HUDEP-2 (cell line): ENCODE results near the gene CWC27.
A peak's percentile ranks its signal among the peaks of the same experiment; 100 is the strongest.

ENCODE experiments used
- DNase-seq, 76 experiments: peaks; one replicate each; lab custom pipeline; 2025; ENCODE audit not compliant: unreplicated experiment in 76 of 76; lab: John Stamatoyannopoulos, UW

The CWC27 gene, protein sequence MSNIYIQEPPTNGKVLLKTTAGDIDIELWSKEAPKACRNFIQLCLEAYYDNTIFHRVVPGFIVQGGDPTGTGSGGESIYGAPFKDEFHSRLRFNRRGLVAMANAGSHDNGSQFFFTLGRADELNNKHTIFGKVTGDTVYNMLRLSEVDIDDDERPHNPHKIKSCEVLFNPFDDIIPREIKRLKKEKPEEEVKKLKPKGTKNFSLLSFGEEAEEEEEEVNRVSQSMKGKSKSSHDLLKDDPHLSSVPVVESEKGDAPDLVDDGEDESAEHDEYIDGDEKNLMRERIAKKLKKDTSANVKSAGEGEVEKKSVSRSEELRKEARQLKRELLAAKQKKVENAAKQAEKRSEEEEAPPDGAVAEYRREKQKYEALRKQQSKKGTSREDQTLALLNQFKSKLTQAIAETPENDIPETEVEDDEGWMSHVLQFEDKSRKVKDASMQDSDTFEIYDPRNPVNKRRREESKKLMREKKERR

DNA sequence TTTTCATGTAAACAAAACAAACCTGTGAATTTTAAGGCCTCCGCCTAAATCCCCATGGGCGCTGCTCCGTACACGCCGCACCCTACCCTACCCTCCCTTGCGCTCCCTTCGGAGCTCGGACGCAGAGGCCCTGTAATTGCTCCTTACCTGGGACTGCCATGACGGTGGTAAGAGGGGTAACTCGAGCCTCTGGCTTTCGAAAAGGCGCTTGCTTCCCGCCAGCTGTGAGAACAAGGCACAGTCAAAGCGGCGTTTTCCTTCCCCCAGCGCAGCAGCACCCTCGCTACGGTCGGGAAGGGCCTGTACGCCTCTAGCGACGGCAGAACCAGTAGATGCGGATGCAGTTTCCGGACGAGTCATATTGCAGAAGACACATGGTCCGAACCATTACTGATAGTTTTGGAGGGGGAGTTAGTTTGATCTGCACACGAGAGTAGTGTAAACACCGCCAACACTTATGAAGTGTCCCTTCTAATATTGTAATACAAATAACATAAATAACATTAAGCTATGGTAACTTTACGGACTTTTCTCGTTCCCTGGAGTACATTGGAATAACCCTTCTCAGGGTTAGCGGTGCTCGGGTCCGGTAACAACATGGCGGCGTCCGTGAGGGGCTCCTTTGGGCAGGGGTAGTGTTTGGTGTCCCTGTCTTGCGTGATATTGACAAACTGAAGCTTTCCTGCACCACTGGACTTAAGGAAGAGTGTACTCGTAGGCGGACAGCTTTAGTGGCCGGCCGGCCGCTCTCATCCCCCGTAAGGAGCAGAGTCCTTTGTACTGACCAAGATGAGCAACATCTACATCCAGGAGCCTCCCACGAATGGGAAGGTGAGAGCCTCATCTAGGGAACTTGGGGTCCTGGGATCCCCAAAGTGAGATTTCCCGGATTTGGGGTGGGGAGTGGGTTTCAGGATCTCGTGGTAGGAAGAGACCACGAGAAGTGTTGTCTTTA, at the start of gene CWC27, which contains the start of gene SREK1IP1:
Gene CWC27 (plus strand): TSS at position 573 of the 955 bp plus-strand sequence. CDS start 217 bp downstream, at position 790.
Gene SREK1IP1 (minus strand): TSS at position 334 of the 955 bp plus-strand sequence. CDS start 174 bp downstream, at position 160.
- peak in 74 of 76 experiments; percentile 13 to 90 (median 70) for DNase-seq

DNA sequence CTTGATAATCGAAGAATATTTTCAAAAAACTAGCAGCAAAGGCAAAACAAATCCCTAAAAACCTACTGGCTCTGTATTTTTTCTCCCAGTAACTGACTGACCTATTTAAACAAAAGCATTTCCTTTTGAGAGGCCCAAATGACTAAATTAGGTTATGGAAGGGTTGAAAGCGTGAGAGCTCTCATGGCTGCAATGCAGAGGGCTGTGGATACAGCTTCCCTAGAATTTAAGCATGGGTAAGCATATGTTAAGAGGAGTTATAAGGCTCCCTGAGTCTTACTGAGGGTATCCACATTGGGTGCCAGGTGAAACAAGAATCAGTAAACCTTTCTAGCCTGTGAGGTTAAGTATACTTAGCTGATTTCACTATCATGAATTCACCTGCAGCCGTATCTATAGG, 46.1 kb upstream of the CWC27 start:
- DNase-seq = no peak

DNA sequence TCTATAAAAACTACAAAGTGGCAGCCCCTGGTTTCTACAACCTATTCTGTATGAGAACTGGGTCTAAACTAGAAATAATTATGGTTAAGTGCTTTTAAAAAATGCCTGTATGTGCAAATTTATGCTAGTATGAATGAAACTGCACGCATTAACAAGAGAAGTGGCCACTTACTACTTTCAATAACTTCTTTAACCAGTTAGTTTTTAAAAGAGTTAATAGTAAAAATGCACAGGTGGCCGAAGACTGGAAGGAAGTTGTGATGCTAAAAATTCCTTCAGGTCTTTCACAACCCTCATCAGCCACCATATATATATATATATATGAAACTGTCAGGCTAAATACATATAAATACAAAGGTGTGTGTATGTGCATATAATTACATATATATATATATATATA, 41.6 kb upstream of the CWC27 start:
- no peak for DNase-seq

DNA sequence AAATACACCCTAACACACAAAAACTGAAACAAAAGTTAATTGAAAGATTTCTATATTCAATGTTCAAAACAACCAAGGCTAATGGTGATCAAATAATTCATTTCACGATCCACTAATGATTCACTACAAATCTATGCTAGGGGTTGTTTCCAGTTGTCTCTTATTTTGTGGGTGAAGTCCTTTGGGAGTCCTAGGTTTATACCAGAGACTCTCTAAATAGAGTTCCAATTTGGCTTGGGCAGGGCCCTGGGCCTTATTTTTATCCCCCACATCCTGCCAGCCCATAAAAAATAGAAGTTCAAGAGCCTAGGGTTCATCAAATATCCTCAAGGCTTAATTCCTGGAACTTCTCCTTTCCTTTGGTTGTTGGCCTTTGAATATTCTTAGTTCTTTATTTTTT, 26.3 kb upstream of the CWC27 start:
- DNase-seq = no peak

DNA sequence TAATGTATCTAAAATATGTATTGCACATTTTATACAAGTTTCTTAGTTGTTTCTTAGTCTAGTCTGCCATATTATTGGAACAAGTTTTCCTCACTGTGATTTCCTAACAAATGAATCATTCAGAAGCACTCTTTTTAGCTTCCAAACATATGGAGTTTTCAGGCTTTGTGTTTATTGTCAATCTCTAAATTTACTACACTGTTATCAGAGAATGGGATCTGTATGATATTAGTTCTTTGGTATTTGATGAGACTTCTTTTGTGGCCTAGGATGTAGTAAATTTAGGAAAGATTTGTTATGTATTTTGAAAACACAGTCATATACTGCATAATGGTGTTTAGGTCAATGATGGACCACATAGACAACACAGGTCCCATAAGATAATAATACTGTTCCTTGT, 25.9 kb upstream of the CWC27 start:
- no peak for DNase-seq

DNA sequence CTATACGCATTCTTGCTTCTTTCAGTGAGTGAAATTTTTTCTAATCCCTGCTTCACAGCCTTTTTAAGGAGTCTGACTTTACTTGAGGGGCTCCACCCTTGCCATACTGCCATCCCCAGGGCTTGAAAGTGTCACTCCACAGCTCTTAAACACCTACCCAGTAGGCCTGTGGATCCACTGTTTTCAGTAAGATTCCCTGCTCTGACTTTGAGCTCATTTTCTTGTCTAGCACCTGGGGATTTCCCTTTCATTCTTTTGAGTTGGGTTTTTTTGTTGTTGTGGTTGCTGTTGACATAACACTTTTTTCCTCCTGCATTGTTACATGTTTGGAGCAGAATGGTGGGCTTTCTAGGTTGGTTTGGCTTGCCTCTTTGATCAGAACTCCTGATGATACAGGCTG, 23.8 kb upstream of the CWC27 start:
- DNase-seq = no peak

DNA sequence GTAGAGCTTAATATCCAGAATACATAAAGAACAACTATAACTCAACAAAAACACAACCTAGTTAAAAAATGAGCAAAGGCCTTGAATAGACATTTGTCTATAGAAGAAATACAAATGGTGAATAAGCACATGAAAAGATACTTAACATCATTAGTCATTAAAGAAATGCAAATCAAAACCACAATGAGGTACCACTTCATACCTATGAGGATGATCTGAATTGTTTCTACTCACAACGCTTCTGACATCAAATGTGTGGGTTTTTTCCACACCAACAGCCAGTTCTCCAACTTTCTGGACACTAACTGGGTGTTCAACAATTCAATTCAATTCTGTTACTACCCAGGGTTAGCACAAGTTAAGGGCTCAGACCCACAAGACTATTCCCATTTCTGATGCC, 22.3 kb upstream of the CWC27 start:
- no peak for DNase-seq

DNA sequence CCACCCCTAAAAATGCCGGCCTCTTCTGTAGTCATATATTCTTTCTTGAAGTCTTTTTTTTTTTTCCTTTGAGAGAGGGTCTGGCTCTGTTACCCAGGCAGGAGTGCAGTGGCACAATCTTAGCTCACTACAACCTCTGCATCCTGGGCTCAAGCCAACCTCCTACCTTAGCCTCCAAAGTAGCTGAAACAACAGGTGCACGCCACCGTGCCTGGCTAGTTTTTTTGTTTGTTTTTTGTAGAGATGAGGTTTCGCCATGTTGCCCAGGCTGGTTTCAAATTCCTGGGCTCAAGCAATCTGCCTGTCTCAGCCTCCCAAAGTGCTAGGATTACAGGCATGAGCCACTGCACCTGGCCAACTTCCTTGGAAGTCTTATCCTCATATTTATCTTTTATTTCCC, 19.3 kb upstream of the CWC27 start:
- DNase-seq = no peak

DNA sequence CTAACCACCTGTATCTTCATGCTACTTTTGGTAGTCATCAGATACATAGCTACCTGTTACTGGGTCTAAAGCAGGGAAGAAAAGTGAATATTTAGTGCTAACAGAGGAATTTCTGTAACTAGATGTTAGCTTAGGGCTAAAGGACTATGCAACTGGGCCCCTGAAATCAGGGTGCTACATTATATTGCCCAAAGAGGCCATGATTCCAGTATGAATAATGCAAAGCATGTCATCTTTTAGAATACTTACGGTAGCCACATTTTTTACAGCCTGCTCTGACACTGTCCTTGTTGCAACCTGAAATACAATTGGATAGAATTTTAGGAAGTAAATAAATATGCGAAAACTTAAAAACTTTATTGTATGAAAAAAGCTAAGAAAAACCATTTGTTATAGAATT, 14.7 kb upstream of the CWC27 start:
- no peak for DNase-seq

DNA sequence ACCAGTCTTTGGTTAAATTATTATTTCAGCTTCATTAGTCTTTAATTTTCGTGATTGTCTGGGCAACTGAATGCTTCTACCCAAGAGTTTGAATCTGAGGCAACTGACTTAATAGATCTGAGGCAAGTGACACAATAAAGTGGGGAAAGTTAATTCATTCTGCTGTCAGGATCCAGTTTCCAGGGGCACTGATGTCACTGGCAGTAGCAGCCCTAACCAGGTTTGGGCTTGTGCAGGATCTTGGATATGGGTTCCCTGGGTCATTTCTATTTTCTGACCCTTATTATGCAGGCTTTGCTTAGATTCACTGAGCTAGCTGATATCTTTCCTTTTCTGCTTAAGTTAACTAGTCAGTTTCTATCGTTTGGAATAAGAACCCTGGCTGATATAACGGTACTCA, 9.8 kb upstream of the CWC27 start:
- DNase-seq = no peak

DNA sequence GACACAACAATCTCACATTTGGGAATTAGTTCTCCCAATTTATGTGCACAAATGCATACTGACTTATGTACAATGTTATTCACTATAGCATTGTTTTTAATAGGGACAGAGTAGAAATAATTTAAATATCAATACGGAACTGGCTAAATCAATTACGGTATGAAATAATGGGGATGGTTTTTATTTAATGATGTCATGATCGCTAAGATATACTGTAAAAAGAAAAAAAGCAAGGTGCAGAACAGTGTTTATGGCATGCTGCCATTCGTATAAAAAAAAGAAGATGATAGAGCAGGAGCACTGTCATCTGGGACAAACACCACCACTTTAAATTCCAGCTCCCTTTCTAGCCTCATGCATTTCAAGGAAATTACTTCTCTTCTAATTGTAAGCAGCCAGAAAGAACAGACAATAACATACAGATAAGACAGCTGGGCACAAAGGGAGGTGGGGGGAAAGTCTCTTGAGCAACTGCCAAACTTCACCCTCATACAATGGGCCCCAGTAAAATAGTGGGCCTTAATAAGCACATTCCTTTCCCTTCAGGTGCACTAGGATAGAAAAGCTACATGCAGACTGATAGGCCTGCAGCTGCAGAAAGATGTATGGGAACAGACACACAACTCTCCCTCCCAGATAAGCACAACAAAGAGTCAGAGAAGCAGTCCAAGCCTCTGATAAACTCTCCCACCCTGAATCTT, 8.6 kb upstream of the CWC27 start:
- peak in 68 of 76 experiments; percentile 3 to 85 (median 38) for DNase-seq

DNA sequence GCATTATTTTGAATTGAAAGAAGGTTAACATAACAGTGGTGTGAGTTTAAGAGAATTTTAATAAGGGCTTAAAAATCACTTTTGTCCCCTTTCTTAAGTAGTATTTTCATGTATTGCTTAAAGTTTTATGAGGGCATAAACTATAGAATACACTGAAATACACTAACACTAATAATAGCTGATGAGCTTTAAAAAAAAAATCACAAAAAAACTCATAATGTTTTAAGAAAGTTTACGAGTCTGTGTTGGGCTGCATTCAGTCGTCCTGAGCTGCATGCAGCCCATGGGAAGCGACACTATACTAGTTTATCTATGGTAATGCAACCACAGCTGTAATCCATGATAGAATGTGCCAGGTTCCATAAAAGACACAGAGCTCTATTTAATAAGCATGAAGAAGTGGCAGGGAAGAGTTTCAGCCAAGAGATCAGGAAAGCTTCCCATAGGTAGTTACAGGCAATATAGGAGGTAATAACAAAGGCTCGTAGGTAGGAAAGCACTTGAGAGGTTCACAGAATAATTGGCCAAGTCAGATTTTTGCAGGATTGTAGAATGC, 4.7 kb upstream of the CWC27 start:
- DNase-seq = no peak

DNA sequence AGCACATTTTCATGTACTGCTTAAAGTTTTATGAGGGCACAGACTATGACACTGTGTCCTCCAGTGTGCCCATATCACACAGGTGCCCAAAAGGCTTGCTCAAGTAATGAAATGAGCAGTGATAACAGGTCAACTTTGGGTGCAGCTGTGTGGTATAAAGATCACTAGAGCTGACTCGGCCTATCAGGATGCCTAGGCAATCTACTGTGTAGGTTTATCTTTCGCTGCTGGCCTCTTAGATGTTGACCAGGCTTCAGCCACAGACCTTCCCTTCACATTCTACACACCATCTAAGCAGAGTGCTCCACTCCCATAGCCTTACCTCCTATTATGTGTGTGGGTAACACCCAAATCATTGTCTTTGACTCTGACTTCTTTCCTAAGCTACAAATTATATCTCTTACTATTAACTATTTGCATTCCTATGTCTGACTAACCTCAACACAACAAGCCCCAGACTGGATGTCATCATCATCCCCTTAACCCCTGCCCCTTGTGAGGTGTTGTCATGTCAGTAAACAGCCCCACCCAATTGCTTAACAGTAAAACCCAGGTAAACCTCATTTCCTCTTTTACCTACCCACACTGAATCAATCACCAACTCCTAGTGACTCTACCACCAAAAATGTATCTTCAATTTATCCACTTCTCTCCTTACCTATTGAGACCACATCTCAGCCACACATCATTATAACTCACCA, 2.8 kb upstream of the CWC27 start:
- no peak for DNase-seq

DNA sequence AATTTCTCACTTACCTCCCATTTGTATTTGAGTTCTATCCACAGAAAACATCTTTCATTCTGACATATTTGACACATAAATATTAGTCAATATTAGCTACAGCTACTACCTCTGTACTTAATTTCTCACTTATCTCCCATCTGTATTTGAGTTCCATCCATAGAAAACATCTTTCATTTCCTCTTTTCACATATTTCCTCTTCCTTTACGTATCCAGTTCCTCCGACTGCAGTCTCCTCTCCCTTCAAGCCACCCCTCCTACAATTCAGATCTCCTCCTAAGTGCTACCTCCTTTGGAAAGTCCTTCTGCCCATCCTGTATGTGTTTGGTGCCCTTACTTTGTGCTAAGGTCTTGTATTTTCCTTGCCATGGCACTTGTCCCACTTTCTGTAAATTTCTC, 1.8 kb upstream of the CWC27 start:
- no peak for DNase-seq

DNA sequence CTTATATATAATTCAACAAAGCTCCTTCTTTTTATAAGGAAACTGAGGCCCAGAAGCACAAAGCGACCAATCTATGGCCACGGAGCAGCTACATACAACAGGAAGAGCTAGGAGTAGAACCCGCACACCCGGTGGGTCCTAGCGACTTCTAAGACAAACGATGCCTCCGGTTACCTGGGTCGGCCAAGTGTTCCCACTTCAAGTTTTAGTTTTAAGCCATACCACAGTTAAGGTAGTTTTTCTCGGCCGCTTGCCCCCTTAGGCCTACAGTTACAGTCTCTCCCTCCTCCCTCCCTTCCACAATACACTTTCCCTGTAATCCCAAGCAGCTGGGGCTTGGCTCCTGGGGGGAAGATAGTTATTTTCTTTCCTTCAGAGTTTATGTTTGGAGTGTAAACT, 772 bp upstream of the CWC27 start:
- peak in 3 of 76 experiments; percentile 13 to 29 (median 26) for DNase-seq

DNA sequence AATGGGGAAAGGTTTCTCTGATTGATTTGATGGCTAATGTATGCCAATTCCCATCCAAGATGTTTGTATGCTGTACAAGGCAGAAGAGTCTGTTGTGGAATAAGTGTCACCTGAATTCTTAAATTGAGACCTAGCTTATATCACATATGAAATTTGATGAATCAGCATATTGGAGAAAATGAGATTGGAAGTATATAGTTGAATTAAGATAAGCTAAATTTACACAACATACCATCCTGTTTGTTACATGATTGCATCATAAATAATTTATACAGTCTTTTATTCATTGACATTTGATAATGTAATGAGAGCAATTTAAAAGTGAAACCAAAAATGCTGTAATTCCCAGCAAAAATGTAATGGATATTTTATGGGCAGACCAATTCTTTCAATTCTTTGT, 1.1 kb downstream of the CWC27 start:
- DNase-seq = no peak

DNA sequence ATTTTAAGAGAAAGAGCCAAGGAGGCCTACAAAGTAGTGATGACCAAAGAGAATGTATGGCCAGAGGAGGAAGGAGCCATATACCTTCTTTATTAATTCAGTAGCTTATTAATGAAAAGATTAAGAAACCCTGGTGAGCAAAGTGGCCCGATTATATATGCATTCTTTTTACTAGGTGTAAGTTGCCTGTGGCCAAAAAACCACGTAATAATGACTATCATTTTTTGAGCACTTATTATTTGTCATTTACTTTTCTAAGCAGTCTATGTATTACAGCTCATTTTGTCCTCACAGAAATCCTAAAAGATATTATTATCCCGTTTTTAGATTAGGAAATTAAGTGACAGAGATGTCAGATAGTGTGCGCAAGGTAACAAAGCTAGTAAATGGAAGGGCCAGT, 3.0 kb downstream of the CWC27 start:
- DNase-seq = no peak

DNA sequence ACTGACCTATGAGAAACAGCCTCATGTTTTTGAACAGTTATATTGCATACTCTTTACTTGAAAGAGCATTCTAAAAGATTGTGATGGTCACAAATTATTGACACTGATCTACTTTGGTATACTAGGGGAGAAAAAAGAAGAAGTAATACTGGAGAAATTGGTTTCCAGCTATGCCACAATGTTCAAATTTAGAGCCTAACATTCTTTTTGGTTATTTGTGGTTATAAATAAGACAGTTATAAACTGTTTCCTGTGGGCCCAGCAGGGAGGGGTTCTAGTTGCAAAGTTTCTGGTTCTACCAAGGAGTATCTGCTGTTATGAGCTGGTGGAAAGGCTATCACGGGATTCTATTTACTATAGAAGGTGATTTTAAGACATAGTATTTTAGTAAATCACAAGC, 4.8 kb downstream of the CWC27 start:
- DNase-seq = no peak

DNA sequence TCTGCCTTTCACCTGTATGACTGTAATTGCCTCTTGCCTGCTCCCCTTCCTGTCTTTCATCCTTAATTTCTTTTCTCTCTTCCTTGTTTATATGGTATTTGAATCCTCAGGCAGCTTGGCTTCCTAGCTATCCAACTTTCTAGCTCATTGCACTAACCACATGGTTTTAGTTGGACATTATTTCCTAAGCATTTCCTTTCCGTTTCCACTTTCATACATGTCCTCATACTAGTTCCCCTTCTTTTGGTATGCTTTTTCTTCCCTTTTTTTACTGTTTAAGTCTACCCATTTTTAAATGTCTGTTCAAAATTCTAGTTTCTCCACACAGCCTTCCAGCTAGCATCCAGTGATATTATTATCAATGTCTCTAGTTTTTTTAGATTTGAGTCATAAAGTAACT, 6.6 kb downstream of the CWC27 start:
- no peak for DNase-seq
